Ectodermal cell (in vitro differentiated cells): ENCODE results near the gene B3GALT5. TPM values are rescaled to one million over a fixed set of nuclear protein-coding genes. Genes with fewer than 3 reads are reported as not detected.

Experiments used
- H3K27ac ChIP-seq: 2 replicates; pipeline ENCODE4 v1.7.0; 2013; ENCODE audit warnings: mild to moderate bottlenecking, low read depth, low read length; ENCODE audit not compliant: insufficient read depth, poor library complexity, severe bottlenecking
- H3K27me3 ChIP-seq: 2 replicates; pipeline ENCODE4 v1.7.0; 2013; ENCODE audit warnings: mild to moderate bottlenecking, low read length; ENCODE audit not compliant: insufficient read depth, control insufficient read depth, poor library complexity, severe bottlenecking
- H3K36me3 ChIP-seq: one replicate; pipeline ENCODE4 v1.7.0; 2013; ENCODE audit warnings: low read length; ENCODE audit not compliant: control insufficient read depth, insufficient read depth
- H3K4me1 ChIP-seq: one replicate; pipeline ENCODE4 v1.7.0; 2013; ENCODE audit warnings: low read length; ENCODE audit not compliant: control insufficient read depth, insufficient read depth
- H3K4me3 ChIP-seq: 2 replicates; pipeline ENCODE4 v1.7.0; 2013; ENCODE audit warnings: low read depth, low read length, control low read depth; ENCODE audit not compliant: insufficient read depth
- H3K9me3 ChIP-seq: 2 replicates; pipeline ENCODE4 v1.7.0; 2013; ENCODE audit warnings: mild to moderate bottlenecking, low read length, moderate library complexity; ENCODE audit not compliant: control insufficient read depth
- WGBS, 2 experiments: methylation state at CpG; one replicate each; pipeline ENCODE4 v1.1.7; 2013; ENCODE audit warnings: missing lambda C conversion rate in 2 of 2; 5-methylcytosine and 5-hydroxymethylcytosine counted together
- polyA plus RNA-seq, 4 experiments: library from polyadenylated mRNA; stranded (reverse); fragments of 50-300 nt; gene quantifications; one replicate each; pipeline ENCODE4 v1.2.3, GENCODE V29; 2013

B3GALT5 gene, protein sequence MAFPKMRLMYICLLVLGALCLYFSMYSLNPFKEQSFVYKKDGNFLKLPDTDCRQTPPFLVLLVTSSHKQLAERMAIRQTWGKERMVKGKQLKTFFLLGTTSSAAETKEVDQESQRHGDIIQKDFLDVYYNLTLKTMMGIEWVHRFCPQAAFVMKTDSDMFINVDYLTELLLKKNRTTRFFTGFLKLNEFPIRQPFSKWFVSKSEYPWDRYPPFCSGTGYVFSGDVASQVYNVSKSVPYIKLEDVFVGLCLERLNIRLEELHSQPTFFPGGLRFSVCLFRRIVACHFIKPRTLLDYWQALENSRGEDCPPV
- polyA plus RNA-seq (2013, experiment 1 of 4): 2.1 TPM
- polyA plus RNA-seq (2013, experiment 2 of 4): 2.4 TPM
- polyA plus RNA-seq (2013, experiment 3 of 4): 1.3 TPM
- polyA plus RNA-seq (2013, experiment 4 of 4): 1.4 TPM

DNA sequence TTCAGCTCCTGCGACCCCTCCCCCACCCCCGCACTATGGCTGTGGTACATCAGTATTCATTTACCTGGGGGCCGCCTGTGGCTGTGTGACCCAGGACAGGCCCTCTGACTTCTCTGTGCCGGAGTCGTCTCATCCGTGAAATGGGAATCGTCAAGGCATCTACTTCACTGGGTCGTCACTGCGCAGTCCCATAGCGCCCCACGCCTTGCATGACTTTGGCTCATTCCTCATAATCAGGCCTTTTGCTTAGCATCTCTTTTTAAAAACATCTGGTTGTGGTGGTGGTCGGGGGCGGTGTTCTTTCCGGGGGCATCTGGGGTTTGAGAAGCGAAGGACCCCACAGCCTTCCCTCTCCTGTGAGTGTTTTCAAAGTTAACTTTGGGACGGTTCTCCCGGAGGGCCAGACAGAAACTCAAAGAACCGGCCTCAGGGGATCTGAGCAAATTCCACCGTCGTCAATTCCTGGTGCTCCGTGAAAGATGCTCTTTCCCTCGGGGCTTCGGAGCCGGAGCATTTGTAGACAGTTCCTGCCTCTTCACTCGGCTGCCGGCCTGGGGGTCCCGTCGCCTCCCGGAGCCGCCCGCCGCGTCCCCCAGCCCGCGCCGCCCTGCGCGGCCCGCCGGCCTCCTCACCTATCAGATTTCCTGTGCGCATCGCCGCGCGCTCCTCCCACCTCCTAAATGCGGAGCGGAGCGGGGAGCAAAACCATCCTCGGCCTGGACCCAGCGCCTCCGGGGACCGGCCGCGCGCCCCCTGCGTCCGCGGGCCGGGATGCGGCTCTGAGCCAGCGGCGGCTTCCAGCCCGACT lies at the start of gene B3GALT5:
B3GALT5 (plus strand) TSS at position 708 of the 808 bp plus-strand sequence. CDS start 47,620 bp downstream, outside the sequence.
- H3K27me3 ChIP-seq: peaks cover 15% of the 10 kb centered on the region
- no peak within 1 kb of the TSS for H3K27ac ChIP-seq
- no peaks in the 10 kb centered on the region for H3K36me3 ChIP-seq
- no peaks in the 10 kb centered on the region for H3K9me3 ChIP-seq
- H3K4me3 ChIP-seq: peak within 1 kb of the TSS; percentile 50
- peaks cover 24% of the 10 kb centered on the region for H3K4me1 ChIP-seq
- WGBS, 2 experiments: 1 to 2% methylated on average over 62 to 63 of the region's 63 CpGs

GRCh38 chr21:39564200-39564599 lies 48.5 kb upstream of the B3GALT5 start:
- H3K4me1 ChIP-seq: peaks cover 3% of the 10 kb centered on the region
- H3K36me3 ChIP-seq: no peaks in the 10 kb centered on the region
- H3K9me3 ChIP-seq: no peaks in the 10 kb centered on the region
- H3K27me3 ChIP-seq: no peaks in the 10 kb centered on the region
- no peak overlapping the region for H3K27ac ChIP-seq
- 90 to 94% methylated on average over 3 of the region's 3 CpGs for WGBS, 2 experiments
- no peak overlapping the region for H3K4me3 ChIP-seq

- WGBS, 2 experiments: 92% methylated on average over 18 of the region's 18 CpGs
- Histone ChIP-seq H3K4me3 (no peak overlapping the region), H3K27me3 (no peaks in the 10 kb centered on the region), H3K27ac (no peak overlapping the region), H3K9me3 (no peaks in the 10 kb centered on the region), H3K4me1 (peaks cover 3% of the 10 kb centered on the region), H3K36me3 (no peaks in the 10 kb centered on the region)
These were observed 45.4 kb upstream of the B3GALT5 start for GRCh38 chr21:39567180-39567972.

DNA sequence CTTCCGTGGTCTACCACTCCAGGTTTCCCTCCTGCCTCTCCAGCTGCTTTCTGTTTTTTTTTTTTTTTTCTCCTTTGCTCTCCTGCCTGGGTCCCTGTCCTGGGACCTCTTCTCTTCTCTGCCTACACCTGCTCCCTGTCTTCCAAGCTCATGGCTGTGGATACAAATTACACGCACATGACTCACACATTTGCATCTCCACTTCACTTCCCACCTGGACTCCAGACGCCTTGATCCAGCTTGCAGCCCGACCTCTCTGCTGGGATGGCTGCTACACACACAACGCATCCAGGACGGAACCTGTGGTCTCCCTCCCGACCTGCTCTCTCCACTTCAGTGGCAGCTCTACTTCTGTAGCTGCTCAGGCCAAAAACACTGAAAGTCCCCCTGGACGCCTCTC lies 44.4 kb upstream of the B3GALT5 start:
- Histone ChIP-seq H3K27ac (no peak overlapping the region), H3K36me3 (no peaks in the 10 kb centered on the region), H3K4me3 (no peak overlapping the region), H3K27me3 (no peaks in the 10 kb centered on the region), H3K4me1 (no peaks in the 10 kb centered on the region), H3K9me3 (no peaks in the 10 kb centered on the region)
- 76 to 79% methylated on average over 8 of the region's 8 CpGs for WGBS, 2 experiments

DNA sequence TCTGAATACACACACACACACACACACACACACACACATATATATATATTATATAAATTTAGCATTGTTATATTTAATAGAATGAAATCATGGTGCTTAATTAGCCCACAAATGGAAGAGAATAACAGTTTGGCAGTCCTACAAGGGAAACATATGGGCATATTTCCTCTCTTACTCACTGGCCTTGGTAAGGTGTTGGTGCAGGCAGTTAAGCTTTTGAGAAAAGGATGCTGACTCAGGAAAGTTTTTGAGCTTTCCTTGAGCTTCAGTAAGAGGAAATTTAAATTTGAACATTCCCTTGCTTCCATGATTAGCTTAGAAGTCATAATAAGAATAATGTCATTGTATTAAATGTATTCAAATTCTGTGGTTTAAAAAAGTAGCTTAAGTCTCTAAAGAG lies 37.0 kb upstream of the B3GALT5 start:
- no peak overlapping the region for H3K27ac ChIP-seq
- no peaks in the 10 kb centered on the region for H3K36me3 ChIP-seq
- H3K4me3 ChIP-seq: no peak overlapping the region
- no peaks in the 10 kb centered on the region for H3K27me3 ChIP-seq
- no peaks in the 10 kb centered on the region for H3K9me3 ChIP-seq
- no peaks in the 10 kb centered on the region for H3K4me1 ChIP-seq

- 72 to 85% methylated on average over 3 of the region's 3 CpGs for WGBS, 2 experiments
- Histone ChIP-seq H3K9me3 (no peaks in the 10 kb centered on the region), H3K36me3 (no peaks in the 10 kb centered on the region), H3K27ac (no peak overlapping the region), H3K4me1 (no peaks in the 10 kb centered on the region), H3K4me3 (no peak overlapping the region), H3K27me3 (no peaks in the 10 kb centered on the region)
These were observed 36.1 kb upstream of the B3GALT5 start for GRCh38 chr21:39576518-39577128.

GRCh38 chr21:39579734-39580332 lies 32.9 kb upstream of the B3GALT5 start:
- WGBS, 2 experiments: 94 to 96% methylated on average over 16 of the region's 16 CpGs
- Histone ChIP-seq H3K27ac (no peak overlapping the region), H3K36me3 (no peaks in the 10 kb centered on the region), H3K9me3 (no peaks in the 10 kb centered on the region), H3K27me3 (no peaks in the 10 kb centered on the region), H3K4me1 (no peaks in the 10 kb centered on the region), H3K4me3 (no peak overlapping the region)

DNA sequence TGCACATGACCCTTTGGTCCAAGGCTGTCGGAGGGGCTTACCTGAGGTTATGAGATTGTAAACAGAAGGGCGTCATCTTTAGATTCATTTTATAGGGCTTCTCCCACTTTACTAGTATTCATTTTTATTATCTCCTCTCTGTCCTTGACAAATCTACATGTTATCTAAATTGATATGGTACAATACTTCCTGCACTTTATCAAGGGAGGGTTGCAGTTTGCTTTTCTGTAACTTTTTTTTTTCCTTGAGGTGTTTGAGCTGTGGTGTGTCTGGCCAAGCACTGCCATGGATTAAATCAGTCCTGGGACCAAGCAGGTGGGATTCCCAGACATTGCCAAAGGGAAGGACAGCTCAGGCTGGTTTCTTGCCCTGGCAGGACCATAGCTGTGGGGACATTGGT lies 32.0 kb upstream of the B3GALT5 start:
- H3K36me3 ChIP-seq: no peaks in the 10 kb centered on the region
- H3K27ac ChIP-seq: no peak overlapping the region
- no peak overlapping the region for H3K4me3 ChIP-seq
- H3K27me3 ChIP-seq: no peaks in the 10 kb centered on the region
- H3K4me1 ChIP-seq: no peaks in the 10 kb centered on the region
- H3K9me3 ChIP-seq: no peaks in the 10 kb centered on the region
- 78 to 94% methylated on average over 1 to 2 of the region's 2 CpGs for WGBS, 2 experiments

DNA sequence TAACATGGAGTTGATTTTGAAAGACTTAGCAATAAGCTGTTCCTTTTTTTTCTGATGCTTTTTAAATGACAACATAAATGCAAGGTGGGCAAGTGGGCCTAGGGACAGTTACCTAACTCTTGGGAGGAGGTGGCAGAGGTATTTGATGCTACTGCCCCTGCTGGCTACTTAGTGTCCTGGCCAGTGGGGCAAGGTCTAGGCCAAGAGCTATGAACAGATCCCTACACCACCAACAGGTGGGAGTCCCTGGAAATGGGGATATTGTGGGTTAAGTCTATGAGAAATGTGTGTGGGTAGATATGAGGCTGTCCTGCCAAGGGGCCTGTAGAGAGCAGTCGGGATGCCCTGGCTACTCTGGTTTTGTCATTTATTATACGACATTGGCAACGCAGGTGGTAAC lies 31.3 kb upstream of the B3GALT5 start:
- Histone ChIP-seq H3K27me3 (no peaks in the 10 kb centered on the region), H3K27ac (no peak overlapping the region), H3K36me3 (no peaks in the 10 kb centered on the region), H3K4me3 (no peak overlapping the region), H3K9me3 (no peaks in the 10 kb centered on the region), H3K4me1 (no peaks in the 10 kb centered on the region)
- 89 to 96% methylated on average over 3 of the region's 3 CpGs for WGBS, 2 experiments
